Transverse colon (tissue), 3 donors: ENCODE data around the gene CGA.

Source experiments
- CTCF ChIP-seq, 5 experiments: fragments of 200-600 bp in 3 of 5; fragments of 450-650 bp in 2 of 5; sonication (generic) in 3 of 5; IDR thresholded peaks; 1 replicate in 2 of 5; 2 replicates in 3 of 5; pipeline ENCODE4 v1.5.1; 2016 to 2017; ENCODE audit warnings: antibody characterized with exemption in 5 of 5, inconsistent platforms in 3 of 5, mild to moderate bottlenecking in 2 of 5, moderate library complexity in 1 of 5
- EP300 ChIP-seq: sonication (generic); formaldehyde crosslinking; IDR thresholded peaks from one replicate; pipeline ENCODE4 v1.6.1; 2017; ENCODE audit warnings: antibody characterized with exemption, low read depth

- TF ChIP-seq CTCF (IDR thresholded peaks at IDR 0.05) (no peak), EP300 (no peak)
These were observed 15.7 kb upstream of the CGA start for GRCh38 chr6:87110636-87111035.
